ENCODE results near the gene SPATA12.

Gene SPATA12

DNA sequence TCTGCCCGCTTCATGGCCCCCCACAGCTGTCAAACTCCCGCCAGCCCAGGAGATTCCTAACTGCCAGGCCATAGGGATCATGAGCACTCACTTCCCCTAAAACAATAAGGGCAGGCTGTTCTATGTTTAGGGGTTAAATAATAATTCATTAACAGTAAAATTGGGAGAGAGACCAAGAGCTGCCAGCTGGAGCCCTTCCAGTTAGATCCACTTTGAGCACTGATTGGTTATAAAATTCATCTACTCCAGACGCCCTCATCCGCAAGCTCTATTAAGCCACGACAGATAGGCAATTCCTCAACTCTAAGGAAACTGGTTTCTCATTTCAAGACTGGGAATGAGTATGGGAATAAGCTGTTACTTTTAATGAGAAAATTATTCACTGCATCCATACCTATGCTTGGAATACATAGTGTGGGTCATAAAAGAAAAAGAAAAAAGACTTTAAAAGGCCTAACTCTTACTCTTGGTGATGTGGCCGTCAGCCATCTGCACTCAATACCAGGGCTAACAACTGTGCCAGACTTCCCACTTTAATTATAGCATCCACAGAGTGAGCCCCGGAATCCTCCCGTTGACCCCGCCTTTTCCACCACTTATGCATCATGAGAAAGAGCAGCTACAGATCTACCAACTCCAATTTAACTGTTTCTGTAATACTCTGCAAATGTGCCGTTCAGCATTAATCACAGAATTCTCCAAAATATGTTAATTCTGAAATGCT, 60.1 kb downstream of the SPATA12 start:
- DNase-seq, result no peak
